HG03460 (cell line): ENCODE data around the gene PTPN14.

Source experiments
- ATAC-seq: cut with Tn5 transposase; IDR thresholded peaks from one replicate; pipeline ENCODE4 v1.9.1; 2021; ENCODE audit not compliant: unreplicated experiment

PTPN14 gene

DNA sequence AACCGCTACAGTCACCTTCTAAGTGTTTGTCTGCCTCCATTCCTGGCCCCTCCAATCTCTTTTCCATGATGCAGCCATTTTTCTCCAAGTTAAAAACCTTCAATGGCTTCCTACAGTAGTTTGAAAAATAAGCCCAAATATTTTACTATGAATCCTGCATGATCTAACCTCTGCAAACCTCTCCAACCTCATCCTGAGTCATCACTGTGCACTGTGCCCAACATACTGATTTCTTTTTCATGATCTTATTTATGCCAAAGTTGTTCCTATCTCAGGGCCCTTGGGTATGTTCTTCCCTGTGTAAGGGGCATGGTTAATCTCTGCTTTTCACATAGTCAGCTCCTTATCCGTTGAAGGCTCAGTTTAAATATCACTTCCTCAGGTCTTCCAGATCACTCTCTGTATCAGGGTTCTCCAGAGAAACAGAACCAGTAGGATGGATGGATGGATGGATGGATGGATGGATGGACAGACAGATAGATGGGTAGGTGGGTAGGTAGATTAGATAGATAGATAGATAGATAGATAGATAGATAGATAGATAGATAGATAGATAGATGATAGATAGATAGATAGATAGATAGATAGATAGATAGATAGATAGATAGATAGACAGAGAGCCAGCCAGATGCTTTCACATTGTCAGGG is 18.1 kb upstream of the PTPN14 start:
- no peak for ATAC-seq

DNA sequence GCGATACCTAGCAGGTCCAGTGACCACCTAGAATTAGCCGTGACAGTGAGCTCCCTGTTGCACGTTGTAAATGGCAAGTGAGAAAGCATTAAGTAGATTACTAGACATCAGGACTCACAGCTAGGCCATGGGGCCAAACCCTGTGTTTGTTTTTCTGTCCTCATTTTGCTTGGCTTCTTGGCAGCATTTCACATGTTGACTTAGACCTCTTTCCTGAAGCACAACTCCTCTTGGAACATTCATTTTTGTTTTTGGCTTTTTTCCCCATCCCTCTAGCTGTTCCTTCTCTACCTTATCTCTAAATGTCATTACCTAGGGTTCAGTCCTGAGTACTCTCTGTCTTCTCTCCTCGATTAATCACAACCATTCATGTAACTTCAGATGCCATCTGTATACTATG is 16.9 kb upstream of the PTPN14 start:
- ATAC-seq, result no peak

DNA sequence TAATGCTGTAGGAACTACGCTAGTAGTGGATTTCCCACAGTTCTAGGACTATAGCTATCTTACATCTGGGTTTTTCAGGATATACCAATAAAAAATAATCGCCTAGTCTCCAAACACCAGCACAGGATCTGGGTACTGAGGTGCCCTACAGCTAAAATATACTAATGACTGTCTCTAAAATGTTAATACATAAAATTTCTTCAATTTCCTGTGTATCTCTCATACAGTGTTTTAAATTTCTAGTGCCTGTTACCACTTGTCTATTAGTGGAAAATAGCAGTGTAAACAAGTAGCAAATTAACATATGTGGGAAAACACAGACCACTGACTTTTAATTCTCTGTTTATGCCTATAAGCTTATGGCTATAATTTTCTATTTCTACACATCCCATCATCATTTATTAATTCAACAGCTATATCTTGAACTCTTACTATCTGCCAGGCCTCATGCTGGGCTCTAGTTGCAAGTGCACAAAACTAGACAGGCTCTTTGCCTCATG is 16.1 kb upstream of the PTPN14 start:
- ATAC-seq, result no peak

DNA sequence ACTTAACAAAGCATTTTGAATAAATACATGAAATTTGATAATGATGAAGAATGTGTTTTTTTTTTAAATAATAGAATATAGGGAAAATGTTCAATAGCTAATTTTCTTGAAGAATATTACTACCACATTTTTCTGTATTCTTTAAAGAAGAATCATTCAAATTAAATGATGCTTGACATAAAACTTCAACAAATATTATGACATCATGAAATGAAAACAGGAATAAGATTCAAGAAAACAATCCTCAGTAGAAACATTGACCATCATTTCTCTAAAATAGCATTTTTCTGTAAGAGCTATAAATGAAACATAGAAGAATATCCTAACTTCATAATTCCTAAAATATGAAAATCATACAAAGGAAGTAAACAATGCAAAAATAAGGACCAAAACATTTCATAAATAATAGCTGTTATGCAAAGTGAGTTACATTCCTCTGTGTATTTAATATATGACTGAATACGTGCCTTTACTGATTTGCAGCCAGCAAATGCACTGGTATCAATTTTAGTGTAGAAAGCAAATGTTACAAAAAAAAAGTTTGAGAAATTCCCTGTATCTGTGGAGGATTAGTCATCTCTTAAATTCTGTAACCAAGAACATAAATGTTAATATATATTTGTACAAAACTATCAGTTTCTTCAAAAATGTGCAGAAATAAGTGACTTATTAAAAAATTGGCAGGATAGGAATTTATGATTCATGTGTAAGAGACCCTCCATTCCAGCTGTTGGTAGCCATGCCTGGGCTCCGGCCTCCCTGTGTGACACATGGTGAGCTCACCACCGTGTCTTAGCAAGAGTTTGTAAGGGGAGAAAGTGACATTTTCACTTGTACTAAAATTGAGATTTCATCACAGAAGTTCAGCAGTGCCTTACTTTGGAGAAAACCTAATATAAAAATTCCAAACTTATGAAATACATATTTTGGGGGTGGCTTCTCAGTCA is 15.0 kb upstream of the PTPN14 start:
- ATAC-seq, result no peak

DNA sequence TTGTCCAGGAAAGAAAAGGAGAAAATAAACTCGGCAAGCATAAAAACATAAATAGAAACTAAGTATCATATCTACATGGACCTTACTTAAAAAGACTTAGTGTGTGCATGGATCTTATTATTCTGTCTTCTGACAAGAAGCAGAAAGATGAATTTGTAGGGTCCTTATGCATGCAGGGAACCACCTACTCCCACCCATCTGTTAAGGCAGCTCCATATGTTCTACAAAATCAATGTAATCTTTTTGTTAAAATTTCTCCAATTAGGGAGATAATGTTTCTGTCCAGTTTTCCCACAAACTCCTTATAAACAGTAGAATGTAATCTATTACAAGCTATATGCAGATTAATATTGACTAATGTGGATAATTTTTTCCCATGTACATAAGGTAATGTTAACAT is 13.9 kb upstream of the PTPN14 start:
- no peak for ATAC-seq

DNA sequence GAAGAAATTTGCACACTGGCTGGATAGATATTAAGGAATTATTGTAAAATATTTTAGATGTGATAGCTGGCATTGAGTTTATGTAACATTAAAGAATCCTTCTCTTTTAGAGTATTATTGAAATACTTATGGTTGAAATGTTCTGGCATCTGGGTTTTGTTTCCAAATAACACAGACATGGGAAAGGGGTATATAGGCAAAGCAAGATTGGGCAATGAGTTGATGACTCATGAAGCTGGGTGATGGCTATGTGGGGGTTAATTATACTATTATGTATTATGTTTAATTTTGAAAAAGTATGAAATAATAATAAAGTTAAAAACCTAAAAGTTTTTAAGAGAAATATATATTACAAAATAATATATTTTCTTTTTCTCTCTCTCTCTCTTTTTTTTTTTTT is 12.5 kb upstream of the PTPN14 start:
- ATAC-seq, result no peak

DNA sequence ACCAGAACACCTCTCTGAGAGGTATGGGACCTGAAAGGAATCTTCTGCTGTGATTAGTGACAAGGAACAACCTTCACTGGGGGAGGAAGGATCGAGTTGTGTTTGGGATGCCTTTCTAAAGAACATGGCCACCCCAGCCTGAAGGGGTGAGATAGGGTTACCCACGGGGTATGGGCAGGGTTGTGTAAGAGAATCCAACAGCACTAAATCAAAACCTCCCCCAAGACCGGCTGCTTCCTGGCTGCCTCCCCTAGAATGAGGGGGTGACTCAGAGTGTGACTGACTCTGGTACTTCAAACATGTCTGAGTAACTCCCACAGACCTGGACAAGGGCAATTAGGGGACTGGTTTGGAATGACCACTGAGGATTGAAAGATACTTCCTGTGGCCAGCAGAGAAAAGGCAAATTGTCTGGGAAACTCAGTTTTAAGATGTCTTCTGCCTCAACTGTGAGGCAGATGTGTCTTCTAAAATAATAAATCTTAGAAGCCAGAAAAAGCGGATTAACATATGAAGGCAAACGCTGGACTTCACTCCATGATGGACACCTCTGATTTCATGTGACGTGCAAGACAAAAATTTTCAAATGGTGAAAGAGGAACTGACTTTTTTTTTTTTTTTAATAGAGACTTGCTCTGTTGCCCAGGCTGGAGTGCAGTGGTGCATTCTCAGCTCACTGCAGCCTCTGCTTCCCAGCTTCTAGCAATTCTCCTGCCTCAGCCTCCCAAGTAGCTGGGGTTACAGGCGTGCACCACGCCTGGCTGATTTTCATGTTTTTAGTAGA is 6.7 kb upstream of the PTPN14 start:
- ATAC-seq, result peak; percentile 50

DNA sequence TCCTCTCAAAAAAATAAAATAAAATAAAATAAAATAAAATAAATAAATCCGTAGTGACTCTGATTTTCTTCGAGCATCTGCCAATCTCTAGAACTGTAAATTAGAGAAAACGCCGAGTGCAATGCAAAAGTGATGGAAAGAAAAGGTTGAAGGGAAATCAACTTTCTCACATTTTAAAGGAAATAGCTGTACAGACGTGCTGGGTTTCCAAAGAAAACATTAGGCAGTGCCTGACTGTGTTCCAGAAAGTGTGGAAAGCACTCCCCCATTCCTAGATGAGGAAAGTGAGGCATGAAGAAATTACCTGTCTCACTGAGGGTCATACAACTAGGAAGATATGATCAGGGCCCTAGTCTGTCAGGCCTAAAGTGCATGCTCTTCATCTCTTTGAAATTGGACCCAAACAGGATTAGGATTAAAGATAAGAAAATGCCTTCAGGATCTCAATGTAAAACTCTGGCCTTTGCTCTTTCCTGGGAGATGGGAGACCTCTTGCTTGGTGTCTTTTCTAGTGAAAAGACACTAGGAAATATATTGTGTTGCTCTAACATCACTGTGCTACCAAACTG is 1.8 kb upstream of the PTPN14 start:
- no peak for ATAC-seq

DNA sequence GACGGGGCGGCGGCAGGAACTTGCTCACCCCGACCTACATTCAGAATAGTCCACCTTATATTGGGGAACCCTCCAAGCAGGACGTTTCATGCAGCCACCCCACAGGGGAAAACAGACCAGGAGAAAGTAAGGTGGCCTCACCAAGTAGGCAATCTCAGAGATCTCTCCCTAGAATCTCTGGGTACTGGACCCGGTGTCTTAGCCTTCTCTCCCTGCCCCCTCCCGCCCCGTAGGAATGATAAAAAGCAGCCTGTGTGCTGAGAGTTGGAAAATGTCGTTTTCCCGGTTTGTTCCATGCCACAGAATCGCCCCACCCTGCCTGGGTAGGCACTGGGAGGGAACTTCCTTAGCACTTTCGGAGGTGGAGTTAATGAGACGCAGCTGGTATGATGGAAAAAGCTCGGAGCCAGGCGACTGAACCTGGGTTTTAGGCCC is 789 bp upstream of the PTPN14 start:
- ATAC-seq, result no peak

DNA sequence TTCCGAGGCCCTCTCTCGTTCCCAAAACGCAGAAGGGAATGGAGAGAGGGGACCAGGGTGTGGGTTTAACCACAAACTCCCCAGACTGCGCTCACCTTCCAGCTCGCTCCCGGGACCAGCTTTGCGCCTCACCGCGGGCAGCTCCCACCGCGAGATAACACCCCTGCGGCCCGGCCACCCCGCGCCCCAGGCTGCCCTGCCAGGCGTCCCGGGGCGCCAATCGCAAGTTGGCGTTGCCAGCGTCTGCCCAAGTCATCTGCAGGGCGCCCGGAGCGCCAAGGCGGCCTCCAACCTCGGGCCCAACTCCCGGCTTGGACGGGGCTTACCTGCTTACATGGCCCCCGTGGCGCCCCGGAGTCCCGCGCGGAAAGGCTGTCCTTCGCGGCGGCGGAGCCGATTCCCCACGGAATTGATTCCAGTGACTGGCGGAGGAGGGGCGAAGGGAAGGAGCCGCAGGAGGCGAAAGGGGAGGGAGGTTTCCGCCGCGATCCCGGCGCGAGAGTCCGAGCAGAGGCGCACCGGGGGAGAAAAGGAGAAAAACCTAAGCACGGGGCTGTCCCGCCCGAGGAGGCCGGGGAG is 456 bp downstream of the PTPN14 start:
- ATAC-seq, result no peak

DNA sequence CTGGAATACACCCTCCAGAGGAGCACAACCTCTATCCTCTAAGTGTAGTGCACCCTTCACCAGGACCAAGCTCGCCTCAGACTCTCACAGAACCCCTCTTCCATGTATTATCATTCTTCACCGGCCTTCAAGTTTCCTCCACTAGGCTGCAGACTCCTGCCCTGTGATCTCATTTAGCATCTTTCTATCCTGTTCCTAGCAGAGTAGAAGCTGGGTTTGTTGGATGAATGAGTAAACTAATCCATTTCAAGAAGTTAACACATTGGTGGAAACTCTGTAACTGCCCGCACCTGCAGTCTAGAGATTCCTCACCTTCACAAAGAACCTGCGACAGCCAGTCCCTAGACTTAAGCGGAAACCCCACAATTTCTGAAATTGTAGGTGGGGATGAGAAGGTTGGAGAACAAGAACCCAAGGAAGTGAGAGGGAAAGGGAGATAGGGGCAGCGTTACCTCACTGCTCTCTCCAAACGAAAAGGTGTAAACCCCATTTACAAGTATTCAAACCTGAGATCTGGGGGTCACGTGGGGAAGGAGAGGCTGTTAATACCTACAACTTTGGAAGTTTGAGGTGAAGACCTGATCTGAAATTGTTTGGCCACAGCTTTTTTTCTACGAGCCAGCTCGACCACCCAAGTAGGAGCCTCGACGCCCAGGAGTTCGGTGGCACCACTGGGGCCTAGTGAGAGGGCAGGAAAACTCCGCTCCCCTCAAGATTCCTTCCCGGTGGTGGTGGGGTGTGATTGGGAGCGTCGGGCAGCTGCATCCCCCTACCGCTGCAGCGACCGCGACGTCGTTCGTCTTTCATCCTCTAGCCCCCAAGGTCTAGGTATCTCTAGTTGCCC is 1.2 kb downstream of the PTPN14 start:
- ATAC-seq, result no peak

DNA sequence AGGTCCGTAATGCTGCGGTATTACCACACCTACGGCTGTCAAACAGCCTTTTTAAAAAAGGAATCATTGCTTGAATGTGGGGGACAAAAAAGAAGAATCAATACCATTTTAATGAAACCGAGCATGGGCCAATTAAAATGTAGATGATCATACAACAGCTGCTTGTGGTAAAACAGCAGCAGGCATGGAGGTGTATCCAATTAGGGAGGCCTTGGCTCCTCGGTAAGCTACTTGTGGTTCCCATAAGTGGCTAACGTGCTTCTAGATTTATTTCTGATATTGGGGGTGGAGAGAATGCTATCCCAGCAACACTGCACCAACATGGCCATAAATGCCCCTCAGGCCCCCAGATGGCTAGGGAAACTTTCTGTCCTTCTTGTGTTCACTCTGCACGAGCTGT is 1.8 kb downstream of the PTPN14 start:
- ATAC-seq, result no peak

DNA sequence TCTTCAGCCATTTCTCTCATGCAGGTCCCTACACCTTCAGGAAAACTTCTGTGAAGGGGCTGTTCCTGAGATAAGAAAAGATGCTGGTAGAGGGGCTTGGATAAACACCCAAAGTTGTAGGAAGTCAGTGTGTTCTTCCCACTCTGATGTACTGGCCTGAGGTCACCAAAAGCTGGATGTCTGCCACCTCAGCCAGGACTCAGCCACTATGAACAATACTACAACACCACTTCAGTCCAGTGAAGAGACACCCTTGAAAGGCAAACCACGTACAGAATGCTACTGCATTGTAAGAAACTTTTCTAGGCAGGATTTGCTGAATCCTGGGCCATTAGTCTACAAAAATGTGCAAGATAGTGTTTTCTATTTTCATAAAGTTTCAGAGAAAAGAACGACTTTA is 2.4 kb downstream of the PTPN14 start:
- ATAC-seq, result no peak

DNA sequence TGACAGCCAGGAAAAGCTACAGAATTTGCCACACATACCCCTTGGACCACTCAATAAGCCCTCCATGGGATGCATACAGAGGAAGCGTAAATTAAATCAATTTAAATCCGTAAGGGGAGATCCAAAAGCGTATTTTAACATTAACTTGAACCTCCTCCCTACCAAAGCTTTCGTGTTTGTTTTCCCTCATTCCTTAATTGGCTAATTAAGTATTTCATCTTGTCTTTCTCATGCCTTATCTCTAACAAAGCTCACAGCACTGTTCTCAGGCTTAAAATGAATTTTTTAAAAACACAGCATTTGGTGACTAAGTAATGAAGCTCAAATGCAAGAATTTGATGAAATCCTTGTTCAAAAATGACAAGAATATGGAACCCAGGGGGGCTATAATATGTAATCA is 3.1 kb downstream of the PTPN14 start:
- no peak for ATAC-seq

DNA sequence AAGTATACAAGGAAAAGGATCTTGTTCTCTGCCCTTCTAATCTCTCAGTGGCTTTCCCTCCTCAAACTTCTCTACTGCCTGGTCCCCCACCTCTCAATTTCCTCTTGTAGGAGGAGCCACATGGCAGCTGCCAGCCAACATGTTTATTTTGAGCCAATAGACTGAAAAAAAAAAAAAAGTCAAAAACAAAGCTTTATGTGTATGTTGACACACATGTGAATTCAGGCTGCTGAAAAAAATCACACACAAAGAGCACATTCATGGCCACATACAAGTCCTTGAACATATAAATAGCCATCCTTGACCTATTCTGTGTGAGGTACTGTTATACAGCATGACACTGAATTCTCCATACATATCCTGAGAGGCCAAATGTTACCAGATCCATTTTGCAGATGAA is 3.7 kb downstream of the PTPN14 start:
- no peak for ATAC-seq

DNA sequence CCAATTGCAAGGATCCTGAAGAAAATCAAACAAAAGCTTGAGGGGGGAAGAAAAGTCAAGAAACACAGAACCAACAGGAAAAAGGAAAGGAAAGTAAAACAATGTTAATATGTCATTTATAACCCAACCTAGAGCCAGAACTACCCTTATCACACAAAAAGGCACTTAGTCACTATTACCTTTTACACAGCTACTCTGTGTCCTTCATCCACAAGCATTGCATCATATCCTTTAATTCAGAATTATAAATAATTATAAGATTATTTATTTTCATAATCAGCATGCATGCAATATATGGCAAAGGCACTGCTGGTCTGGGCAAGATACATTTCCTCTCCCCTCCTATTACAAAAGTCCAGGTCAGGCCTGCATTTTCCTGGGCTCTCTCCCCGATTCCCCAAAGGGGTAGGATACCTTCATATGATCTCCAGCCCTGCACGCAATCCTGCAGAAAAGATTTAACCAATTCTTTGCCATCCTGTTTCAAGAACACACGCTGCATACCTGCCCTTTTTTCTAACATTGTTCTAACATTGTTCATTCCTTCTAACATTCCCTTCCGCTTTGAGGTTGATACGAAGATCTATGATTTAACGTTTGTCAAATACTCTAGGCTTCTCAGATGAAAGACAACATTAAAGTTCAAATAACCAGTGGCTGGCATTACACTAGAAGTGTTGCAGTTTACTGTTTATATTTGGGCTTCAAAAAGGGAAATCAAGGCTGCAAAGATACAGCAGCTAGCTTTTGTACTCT is 4.3 kb downstream of the PTPN14 start:
- ATAC-seq, result no peak

DNA sequence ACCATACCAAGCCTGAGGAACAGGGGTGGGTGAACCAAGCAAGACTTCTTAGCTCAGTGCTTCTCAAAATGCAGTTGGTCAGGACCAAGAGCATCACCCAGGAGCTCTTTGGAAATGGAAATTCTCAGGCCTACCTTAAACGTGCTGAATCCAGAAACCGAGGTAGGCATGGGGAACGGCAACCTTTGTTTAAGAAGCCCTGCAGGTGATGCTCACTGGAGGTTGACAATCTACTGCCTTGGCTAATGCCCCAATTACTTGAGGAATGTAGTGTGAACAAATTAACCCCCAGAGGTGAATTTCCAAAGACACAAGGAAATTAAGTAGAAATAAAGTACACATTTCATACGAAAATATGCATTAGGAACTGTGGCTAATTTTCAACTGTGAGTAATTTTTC is 5.3 kb downstream of the PTPN14 start:
- ATAC-seq, result no peak

DNA sequence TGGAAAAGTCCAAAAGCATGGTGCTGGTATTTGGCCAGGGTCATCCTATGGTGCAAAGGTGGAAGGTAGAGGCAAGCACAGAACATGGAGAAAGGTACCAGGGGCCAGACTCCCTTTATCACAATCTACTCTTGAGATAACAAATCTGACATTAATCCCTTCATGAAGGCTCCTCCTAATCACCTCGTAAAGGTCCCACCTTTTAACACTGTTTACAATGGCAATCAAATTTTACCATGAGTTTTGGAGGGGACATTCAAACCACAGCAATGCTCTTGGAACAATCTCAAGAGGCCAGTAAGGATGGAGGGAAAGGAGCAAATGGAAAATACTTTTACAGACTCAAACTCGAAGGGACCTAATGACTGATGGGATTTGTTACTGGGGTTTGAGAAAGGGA is 6.1 kb downstream of the PTPN14 start:
- no peak for ATAC-seq

DNA sequence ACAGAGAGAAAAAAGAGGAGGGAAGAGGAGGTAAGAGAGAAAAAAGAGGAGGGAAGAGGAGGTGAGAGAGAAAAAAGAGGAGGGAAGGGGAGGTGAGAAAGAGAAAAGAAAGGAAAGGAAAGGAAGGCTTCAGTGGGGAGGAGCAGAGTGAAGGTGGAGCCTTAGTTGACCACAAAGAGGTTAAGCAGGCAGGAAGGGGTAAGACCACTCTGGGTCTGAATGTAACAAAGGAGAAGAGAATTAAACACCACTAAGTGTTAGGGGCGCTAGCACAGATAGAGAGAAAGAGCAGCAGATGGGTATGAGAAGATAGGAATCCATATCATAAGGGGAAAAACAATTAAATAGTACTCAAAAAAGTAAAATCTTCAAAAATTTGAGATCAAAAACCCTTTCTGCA is 6.6 kb downstream of the PTPN14 start:
- ATAC-seq, result no peak
